ENCODE data around the gene SLC22A12.
A peak's percentile ranks its signal among the peaks of the same experiment; 100 is the strongest.

The SLC22A12 gene

DNA sequence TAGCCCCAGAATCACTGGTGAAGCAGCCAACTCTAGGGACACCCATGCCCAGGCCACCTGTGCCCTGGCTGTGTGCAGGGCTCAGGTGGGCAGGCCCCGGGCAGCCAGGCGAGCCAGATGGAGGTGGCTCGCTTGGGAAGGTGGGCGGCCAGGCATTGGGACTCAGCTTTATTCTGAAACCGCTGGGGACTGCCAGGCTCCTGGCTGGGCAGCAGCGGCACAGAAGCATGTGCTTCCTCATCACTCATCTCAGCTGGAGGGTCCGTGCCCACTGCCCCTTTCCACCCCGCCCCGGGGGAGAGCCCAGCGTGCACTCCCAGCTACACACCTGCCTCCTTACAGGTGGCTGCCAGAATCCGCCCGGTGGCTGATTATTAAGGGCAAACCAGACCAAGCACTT is 27.1 kb upstream of the SLC22A12 start:
- DNase-seq (ENCODE audit: low spot score) = no peak

DNA sequence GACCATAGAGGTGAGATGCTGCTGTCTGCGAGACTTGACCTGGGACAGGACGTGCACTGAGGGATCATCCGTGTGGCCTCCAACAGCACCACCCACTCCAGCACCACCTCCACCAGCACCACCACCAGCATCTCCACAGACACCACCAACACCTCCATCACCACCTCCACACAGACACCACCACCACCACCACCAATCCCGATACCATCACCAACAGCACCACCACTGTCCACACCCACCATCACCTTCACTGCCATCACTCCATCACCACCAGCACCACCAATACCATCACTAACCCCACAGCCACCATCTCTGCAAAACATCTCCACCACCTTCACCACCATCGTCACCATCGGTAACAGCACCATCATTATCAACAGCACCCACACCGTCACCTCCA is 26.6 kb upstream of the SLC22A12 start:
- no peak for DNase-seq (ENCODE audit: low spot score)

DNA sequence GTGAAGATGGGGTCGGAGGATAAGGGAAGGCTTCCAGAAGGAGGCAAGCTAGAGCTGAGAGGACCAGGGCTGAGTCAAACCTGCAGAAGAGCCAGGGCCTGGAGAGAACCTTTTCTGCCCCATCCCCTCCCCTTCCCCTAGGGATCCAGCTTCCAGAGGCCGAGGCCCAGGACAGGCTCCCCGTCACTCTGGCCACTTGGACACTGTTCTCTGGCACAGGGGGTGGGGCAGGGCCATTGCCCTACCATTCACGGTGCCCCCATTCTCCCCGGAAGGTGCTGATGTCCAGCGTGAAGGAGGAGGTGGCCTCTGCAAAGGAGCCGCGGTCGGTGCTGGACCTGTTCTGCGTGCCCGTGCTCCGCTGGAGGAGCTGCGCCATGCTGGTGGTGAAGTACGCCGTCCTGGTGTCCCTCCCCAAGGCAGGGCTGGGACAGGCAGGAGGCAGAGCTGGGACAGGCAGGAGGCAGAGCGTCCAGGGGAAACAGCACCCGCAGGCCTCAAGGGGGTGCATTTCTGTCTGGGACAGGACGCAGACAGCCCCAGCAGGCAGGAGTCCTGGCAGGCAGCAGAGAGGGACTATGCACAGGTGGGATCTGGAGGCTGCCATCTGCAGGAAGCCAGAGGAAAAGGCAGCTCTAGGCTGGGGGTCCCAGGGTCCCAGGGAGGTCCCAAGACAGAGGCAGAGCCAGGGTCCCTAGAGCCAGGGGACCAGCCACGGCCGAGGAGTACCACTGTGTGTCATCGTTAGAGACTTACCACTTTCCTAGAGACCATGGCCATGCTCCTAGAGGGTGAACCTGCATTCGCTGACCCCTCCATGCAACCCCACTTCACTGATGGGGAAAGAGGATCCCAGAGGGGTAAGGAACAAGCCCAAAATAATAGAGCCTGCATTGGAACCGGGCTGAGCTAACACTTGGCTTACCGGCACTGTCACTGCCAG is 25.8 kb upstream of the SLC22A12 start:
- no peak for DNase-seq (ENCODE audit: low spot score)

DNA sequence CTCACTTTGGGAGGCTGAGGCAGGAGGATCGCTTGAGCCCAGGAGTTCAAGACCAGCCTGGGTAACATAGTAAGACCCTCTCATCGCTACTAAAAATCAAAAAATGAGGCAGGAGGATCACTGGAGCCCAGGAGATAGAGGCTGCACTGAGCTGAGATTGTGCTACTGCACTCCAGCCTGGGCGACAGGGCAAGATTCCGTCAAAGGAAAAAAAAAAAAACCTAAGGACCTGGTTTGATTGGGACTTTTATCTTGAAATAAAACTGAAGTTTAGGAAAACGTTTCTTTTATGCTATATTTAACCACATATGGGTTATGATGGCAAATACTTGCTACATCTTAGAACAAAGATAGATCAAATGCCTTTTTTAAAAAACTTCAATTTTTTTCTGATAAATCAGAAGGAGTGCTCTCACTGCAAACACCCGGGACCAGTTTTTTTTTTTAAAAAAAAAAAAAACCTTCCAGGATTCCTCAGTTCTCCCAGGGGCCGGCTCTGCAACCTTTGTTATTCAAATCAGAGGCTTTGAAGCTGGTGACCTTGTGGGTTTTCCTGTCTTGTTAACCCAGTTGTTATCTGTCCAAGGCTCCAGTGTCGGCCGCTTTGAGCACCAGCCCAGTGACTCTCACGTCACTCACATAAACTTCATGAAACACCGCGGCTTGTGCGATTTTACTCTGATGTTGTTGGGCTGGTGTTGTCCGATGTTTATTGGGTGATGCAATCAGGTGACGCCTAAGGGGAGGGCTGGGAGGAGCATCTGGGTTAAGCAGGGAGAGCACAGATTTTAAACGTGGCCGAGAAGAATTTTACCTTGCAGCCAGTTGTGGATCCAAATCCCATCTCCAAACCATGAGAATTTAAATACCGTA is 24.7 kb upstream of the SLC22A12 start:
- peak; percentile 17 for DNase-seq (ENCODE audit: low spot score)

DNA sequence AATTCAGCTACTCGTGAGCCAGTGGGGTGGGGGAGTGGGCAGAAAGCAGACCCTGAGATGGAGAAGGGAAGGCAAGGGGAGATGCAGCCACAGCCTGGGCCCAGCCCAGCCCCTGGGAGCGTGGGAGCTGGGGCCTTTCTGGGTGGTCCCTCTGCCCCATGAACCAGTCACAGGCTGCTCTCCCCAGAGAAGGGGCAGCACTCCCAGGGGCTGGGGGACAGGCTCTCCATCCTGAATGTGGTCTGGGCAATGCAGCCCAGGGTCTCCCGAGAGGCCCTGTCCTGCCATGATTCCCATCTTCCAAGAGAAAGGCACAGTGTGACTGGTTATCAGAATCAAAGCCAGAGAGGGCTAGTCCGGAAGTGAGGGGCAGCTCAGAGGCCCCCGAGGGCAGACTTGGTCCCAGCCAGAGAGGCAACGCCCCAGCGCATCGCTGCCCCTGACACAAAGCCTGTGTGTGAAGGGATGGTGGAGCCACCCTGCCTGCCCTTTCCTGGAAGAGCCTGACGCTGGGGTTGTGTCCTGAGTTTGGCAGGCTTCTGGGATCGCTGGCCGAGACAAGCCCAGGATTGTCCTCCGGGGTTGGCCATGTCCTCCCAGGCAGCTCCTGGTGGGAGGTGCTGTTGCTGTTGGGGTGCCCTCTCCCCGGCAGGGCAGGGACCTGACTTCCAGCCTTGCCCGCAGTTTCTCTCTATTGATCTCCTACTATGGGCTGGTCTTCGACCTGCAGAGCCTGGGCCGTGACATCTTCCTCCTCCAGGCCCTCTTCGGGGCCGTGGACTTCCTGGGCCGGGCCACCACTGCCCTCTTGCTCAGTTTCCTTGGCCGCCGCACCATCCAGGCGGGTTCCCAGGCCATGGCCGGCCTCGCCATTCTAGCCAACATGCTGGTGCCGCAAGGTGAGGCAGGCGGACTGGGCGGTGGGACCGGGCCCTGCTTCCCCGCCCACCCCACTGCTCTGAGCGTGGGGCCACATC is 23.8 kb upstream of the SLC22A12 start:
- DNase-seq (ENCODE audit: low spot score) = no peak

DNA sequence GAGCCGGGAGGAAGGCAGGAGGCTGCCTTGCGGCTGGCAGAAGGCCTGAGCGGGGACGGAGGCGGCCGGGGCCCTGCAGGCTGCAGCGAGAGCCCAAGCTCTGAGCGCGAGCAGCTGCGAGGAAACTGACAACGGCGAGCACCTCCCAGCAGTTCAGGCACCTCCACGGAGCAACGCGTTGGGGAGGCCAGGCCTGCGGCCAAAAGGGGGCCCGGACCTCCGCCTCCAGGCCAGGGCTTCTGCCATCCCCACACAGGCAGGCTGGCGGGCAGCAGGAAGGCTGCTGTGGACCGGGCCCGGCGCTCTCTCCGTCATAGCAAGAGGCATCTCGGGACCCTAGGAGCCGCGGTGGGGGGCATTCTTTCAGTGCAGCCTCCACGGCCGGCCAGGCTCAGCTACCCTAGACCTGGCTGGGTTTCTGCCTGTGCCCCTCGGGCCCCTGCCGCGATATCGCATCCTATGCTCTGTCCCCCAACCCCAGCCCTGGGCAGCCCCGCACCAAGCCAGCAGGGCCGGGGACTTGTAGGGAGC is 22.9 kb upstream of the SLC22A12 start:
- DNase-seq (ENCODE audit: low spot score) = no peak

DNA sequence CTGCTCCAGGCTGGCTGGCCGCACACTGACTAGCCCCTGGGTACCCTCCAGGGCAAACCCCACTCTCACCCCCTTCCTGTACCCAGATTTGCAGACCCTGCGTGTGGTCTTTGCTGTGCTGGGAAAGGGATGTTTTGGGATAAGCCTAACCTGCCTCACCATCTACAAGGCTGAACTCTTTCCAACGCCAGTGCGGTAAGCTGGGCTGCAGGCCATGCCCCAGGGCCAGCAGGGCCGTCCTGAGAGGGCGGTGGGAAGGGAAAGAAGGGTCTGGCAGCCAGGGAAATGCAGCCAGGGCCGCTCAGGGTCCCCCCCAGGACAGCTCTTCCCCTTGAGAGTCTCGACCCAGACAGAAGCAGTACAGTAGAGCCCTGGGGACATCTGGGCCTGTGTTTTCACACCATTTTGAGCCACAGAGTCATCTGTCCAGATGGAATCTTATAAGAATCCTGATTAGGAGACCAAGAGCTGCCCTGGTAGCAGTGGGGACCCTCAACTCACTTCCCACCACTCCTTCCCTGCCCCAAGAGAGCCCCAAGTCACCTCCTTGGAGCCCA is 22.4 kb upstream of the SLC22A12 start:
- DNase-seq (ENCODE audit: low spot score) = no peak

DNA sequence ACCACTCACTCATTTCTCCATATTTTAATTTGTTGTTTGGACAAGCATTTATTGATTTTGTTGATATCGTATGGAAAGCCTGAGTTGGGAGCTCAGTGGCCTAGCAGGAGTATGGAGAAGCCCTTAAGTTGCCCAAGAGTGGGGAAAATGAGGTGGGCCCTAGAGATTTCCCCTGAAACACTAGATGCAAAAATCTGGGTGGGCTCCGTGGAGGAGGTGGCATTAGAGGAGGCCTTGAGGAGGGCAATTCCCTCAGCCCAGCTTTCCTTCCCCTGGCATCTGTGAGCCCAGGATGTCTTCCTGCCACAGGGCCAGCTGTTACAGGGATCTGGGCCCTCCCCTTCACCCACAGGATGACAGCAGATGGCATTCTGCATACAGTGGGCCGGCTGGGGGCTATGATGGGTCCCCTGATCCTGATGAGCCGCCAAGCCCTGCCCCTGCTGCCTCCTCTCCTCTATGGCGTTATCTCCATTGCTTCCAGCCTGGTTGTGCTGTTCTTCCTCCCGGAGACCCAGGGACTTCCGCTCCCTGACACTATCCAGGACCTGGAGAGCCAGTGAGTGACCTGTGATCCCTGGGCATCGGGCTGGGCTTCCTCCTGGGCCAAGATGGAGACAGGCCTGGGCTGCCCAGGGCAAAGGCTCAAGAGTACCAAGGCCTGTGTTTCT is 21.6 kb upstream of the SLC22A12 start:
- DNase-seq (ENCODE audit: low spot score) = no peak

DNA sequence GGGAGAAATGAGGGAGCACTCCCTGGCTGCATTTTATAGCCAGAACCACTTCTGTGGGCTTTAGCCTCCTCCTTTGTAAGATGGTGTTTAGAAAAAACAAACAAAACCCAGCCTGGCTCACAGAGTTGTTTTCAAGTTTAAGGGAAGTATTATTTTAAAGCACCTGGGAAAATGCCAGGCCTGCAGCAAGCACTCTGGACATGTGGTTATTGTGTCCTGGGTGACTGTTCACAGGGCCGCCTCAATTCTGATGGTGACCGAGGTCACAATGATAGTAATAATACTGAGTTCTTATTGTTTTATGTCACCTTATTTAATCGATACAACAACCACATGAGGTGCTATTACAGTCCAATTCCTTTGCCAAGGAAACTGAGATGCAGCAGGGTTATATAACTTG is 20.7 kb upstream of the SLC22A12 start:
- DNase-seq (ENCODE audit: low spot score) = no peak

DNA sequence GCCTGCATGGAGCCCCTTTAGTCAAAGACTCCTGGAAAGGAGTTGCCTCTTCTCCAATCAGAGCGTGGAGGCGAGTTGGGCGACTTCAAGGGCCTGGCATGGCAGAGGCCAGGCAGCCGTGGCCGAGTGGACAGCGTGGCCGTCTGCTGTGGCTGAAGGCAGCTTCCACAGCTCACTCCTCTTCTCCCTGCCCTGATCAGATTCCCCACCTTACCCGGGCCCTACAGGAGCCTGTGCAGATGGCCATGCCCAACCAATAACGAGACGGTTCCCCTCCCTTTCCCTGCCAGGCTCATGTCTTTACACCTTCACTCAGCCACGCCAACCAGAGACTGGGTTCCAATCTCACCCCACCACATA is 20.0 kb upstream of the SLC22A12 start:
- no peak for DNase-seq (ENCODE audit: low spot score)

DNA sequence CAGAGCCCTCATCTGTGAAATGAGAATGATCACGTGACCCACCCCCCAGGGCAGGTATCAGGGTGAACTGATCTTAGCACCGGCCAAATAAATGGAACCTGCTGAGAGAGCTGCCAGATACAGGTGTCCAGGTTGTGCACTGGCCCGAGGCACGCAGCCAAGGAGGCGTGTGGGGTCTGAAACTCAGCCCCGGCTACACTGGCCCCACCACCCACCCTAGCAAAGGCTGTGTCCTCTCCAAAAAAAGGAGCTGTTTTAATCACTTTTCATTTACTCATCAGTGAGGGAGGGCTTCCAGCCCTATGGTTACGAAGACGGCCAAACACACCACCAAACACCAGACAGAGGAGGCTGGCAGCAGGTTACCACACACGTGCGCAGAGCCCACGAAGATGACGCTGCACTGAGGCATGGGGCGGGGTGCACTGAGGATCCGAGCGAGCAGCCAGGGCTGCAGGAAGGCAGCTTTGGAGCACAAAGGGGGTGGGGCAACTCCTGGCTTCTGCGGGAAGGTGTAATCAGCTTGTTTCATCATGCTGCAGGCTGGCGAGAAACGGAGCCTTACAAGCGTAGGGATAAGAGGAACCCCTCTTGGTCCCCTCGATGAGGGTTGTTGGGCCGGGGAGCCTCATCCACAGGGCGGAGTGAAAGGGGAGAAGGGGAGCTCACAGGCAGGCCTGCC is 19.5 kb upstream of the SLC22A12 start:
- DNase-seq (ENCODE audit: low spot score) = no peak

DNA sequence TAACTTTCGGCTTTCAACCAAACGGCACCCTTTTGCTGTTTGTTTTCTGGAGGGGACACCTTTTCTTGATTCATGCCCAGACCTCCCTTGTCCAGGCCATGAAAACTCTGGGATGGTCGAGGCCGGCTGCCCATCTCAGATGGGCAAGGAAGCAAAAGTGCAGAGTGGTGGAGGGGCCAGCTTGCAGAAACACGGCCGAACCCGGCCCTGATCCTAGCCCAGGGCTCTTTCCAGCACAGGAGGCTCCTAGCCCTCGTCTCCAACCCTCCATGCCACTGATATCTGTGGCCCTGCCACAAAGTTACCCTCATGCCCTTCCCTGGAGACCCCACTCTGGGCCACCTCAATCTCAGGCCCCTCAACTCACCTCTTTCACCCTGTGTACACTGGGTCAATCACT is 18.9 kb upstream of the SLC22A12 start:
- DNase-seq (ENCODE audit: low spot score) = no peak

DNA sequence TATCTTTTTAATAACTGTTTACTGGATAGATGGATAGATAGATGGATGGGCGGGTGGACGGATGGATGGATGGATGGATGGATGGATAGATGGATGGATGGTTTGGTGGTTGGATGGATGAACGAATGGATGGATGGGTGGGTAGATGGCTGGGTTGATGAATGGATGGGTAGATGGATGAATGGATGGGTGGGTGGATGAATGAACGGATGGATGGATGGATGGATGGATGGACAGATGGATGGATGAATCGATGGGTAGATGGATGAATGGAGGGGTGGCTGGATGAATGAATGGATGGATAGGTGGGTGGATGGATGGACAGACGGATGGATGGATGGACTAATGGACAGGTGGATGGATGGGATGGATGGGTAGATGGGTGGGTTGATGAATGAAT is 13.8 kb upstream of the SLC22A12 start:
- no peak for DNase-seq (ENCODE audit: low spot score)

DNA sequence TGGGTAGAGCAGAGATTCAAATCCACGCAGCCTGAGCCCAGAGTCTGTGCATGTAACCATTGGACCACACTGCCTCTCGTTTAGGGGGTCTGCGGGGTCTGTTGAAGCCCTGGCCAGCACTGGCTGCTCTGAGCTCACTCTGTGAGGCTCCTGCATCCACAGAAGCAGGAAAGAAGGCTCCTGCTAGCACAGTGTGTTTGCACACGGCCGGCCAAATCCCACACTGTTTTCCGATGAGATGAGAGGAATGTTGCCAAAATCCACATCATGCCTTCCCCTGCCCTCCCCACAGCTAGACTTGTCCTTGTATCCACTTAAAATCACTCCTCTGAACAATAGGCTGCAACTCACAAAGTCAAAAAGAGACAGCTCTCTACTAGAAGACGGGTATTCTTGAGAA is 10.6 kb upstream of the SLC22A12 start:
- no peak for DNase-seq (ENCODE audit: low spot score)

DNA sequence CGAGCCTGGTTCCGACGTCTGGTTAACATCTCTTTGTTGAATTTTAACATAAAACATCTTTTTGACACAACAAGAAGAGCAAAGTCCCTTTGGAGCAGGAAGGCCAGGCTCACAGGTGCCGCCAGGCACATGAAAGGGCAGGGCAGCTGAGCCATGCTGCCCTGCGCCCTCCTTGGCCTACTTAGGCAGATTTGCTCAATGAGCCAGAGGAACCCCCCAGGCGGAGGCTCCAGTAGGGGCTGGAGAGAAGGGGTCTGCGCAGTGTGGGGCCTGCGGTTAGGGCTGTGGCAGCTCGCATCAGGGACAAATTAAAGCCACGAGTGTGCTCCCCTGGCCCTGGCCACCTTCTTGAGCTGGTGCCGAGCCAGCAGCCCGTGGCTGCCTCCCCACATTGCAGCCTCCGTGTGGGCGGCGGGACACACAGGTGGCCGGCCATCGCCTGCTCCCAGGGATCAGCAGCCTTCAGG is 9.9 kb upstream of the SLC22A12 start:
- DNase-seq (ENCODE audit: low spot score) = no peak

DNA sequence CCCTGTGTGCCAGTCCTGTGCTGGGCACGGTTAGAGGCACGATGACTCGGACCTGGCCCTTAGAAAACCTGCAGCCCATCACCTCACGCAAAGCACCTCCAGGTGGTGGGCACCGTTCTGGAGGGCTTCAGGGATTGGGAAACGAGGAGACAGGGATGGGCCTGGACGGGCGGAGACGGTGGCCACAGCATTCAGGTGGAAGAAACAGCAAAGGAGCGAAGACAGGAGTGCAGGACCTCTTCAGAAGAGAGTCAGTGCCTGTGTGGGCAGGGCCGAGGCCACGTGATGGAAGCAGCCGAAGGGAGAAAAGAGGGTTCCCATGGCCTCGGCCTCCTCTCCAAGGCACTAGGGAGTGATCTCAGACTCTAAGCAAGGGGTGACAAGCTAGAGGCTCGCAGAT is 8.1 kb upstream of the SLC22A12 start:
- DNase-seq (ENCODE audit: low spot score) = no peak

DNA sequence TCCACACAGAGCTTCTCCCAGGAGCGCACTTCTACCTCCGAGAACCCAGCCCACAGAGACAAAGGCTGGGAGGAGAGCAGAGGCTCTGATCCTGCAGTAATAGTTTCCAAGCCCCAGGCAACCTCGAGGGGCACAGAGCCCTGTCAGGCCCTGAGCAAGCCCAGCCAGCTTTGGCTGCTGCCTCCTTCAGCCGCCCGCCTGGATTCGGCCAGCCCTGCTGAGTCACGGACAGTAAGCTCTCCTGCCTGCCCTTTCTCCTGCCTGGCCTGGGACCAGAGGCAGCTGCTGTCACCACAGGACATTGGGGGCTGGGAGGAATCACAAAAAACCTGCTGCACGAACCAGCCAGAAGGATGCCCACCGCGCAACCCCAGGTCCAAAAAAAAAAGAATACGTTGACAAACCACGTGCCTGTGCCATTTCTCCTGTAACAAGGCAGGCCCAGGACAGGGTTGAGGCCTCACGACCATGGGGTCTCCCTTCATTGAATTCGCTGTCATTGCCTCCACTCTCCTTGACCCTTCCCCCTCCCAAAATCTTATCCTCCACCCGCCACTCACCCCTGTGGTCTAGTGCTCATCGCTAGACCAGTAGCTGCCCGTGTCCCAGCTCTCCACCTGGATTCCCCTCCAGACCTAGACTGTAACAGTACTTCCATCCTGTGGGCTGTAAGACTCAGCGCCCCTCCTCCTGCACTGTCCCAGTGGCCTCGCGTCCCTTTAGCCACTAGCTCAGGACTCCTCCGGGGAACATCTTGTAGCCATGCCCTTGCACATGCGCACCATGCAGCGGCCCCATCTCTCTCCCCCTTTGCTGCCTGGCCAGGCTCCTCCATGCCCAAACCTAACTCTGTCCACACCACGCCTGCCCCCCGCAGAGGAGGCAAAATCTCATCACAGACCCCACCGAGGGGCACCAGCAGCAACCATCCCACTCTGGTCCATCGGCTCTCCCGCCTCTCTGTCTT is 7.4 kb upstream of the SLC22A12 start:
- no peak for DNase-seq (ENCODE audit: low spot score)

DNA sequence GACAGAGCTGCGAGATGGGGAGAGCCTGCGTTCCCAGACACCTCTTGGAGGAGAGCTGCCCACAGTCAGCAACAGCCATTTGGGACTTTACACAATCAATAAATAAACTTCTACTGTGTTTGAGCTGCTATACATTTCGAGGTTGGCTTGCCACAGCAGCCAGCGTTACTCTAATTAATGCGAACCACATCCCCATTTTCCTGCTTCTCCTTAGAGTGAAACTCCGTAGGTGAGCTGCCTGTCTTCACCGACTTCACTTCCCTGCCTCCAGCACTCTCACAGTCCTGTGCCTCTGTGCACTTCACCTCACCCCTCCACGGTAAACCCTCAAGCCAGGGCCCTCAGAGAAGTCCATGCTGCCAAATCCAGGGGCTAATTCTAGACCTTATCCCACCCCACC is 5.9 kb upstream of the SLC22A12 start:
- no peak for DNase-seq (ENCODE audit: low spot score)

DNA sequence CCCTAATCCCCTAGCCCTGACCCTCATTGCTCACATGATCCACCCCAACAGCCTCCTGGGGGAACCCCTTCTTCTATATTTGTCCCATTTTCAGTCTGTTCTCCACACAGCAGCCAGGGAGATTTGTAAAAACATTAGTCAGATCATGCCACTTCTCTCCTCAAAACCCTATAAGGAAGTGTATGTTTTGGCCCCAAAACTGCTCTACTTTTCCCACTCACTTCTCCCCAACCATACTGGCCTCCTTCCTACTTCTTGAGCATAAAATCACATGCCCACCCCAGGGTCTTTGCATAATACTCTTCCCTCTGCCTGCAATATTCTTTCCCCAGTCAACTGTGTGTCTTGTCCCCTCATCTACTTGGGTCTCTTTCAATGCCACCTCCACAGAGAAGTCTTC is 4.7 kb upstream of the SLC22A12 start:
- no peak for DNase-seq (ENCODE audit: low spot score)
